BLaER1 treated with 17β-estradiol and CSF1 and Interleukin-3, amounts not matched to agents 10 nM and 100 nM (cell line): ENCODE measurements around the gene AREL1.

Experiments used
- H3K27ac ChIP-seq, 11 experiments: shearing (Covaris generic); formaldehyde crosslinking; 2 replicates each; pipeline ENCODE4 v1.8.1; 2022
- H3K27me3 ChIP-seq, 11 experiments: shearing (Covaris generic); formaldehyde crosslinking; 2 replicates each; pipeline ENCODE4 v1.8.1; 2022
- H3K36me3 ChIP-seq, 11 experiments: shearing (Covaris generic); formaldehyde crosslinking; 2 replicates each; pipeline ENCODE4 v1.8.1; 2022
- H3K4me1 ChIP-seq, 10 experiments: shearing (Covaris generic); formaldehyde crosslinking; 2 replicates each; pipeline ENCODE4 v1.8.1; 2022
- H3K4me2 ChIP-seq, 11 experiments: shearing (Covaris generic); formaldehyde crosslinking; 2 replicates each; pipeline ENCODE4 v1.8.1; 2022
- H3K4me3 ChIP-seq, 10 experiments: shearing (Covaris generic); formaldehyde crosslinking; 2 replicates each; pipeline ENCODE4 v1.8.1; 2022
- H3K9ac ChIP-seq, 11 experiments: shearing (Covaris generic); formaldehyde crosslinking; 2 replicates each; pipeline ENCODE4 v1.8.1; 2022
- H3K9me3 ChIP-seq, 11 experiments: shearing (Covaris generic); formaldehyde crosslinking; replicated peaks in 1 of 11; 2 replicates each; pipeline ENCODE4 v1.8.1; 2022
- H4K20me1 ChIP-seq, 11 experiments: shearing (Covaris generic); formaldehyde crosslinking; 2 replicates each; pipeline ENCODE4 v1.8.1; 2022
- Cebpa-rat ChIP-seq, 11 experiments: shearing (Covaris generic); IDR thresholded peaks; 2 replicates each; pipeline ENCODE4 v1.8.1; 2022

Gene AREL1

DNA sequence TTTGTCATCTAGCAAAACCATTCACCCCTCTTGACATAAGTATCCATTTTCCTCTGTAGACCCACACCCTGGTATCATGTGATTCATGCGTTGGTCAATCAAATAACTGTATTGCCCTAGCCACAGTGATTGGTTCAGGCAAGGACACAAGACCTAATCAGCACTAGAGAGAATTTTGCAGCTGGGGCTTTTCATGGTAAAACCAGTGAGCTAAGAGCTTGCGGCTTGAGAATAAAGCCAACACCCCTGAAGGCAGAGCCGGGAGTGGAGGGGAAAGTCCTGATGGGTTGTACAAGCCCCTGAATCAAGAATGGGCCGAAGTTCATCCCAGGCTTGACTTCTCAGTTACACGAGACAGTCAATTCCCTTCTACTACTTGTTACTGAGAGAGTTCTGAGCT lies 67.6 kb downstream of the AREL1 start:
- H3K9me3 ChIP-seq, result no peaks in the 10 kb centered on the region
- H3K27me3 ChIP-seq, result no peaks in the 10 kb centered on the region
- peaks cover 0 to 4% (median 0%) of the 10 kb centered on the region in 11 experiments; a peak in 2 of 22 replicates for H4K20me1 ChIP-seq
- H3K9ac ChIP-seq, result no peak overlapping the region
- H3K4me3 ChIP-seq, result no peak overlapping the region
- no peak overlapping the region for H3K27ac ChIP-seq
- TF ChIP-seq Cebpa-rat (IDR thresholded peaks at IDR 0.05), result no peak
- H3K4me1 ChIP-seq, result peaks cover 19 to 30% (median 21%) of the 10 kb centered on the region in 10 experiments
- no peaks in the 10 kb centered on the region for H3K36me3 ChIP-seq
- H3K4me2 ChIP-seq, result peak overlapping the region in 1 of 11 experiments; percentile 10; a peak in 1 of 22 replicates

DNA sequence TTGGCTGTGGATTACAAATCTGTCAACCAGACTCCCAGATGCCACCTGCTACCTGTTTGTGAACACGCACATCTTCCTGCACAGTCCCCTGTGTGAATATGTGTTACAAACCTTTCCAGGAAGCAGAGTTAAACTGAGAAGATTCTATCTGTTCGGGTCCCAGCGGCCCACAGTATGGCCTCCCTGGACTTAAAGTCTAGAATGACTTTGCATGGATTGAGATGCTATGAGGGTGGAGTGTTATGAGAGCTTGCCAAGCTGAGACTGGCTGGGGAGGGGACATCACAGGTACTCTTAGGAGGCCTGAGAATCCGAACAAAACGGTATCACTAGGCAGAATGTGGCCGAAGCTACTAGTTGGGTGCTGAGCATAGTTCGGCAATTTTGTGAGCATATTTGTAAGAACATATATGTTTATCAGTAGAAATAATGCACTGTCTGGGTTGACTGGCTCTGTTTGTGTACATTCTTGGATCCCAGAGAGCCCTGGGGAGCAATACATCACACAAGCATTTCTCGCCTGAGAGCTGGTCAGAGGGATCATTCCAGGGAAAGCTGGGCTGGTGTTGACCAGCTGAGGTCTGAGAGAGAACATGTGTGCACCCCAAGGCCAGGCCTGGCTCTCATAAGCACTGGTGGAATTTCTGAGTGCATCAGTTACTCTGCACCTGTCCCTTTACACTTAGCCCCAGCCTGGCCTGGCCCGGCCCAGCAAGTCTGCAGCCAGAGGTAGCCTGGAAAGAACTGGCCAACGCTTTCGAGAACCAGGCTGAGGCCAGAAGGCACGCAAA lies 71.1 kb downstream of the AREL1 start:
- Histone ChIP-seq H3K4me1 (peaks cover 0 to 8% (median 0%) of the 10 kb centered on the region in 10 experiments; a peak in 4 of 20 replicates), H3K4me2 (no peak overlapping the region), H3K4me3 (no peak overlapping the region), H3K9me3 (no peaks in the 10 kb centered on the region), H3K27ac (no peak overlapping the region), H3K9ac (no peak overlapping the region), H4K20me1 (0 out of 22 replicates have a peak, but pooled peaks cover 0 to 1% (median 0%) of the 10 kb centered on the region in 11 experiments), H3K36me3 (no peaks in the 10 kb centered on the region), H3K27me3 (no peaks in the 10 kb centered on the region)
- TF ChIP-seq Cebpa-rat (IDR thresholded peaks at IDR 0.05), result no peak

DNA sequence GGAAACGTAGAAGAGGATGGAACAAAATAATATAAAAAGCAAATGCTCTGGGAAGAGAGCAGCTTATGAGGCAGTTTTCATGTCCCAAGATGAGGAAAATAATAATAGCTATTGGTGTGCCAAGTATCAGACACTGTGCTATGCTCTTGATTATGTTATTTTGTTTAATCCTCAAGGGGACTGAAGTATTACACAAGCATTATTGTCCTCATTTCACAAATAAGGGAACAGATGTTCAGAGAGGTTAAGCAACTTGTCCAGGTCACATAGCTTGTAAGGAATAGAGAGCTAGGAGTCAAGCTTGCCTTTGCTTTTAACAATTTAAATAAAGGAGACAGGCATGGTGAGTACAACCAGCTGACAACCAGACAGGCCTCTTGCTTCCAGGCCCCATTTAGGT lies 73.9 kb downstream of the AREL1 start:
- H4K20me1 ChIP-seq, result 0 out of 22 replicates have a peak, but pooled peaks cover 0 to 6% (median 0%) of the 10 kb centered on the region in 11 experiments
- TF ChIP-seq Cebpa-rat (IDR thresholded peaks at IDR 0.05), result no peak
- H3K27ac ChIP-seq, result peak overlapping the region in 2 of 11 experiments; percentile 18 to 22; a peak in 2 of 22 replicates
- H3K4me3 ChIP-seq, result no peak overlapping the region
- no peak overlapping the region for H3K9ac ChIP-seq
- H3K9me3 ChIP-seq, result no peaks in the 10 kb centered on the region
- peak overlapping the region in 1 of 11 experiments; percentile 23; a peak in 2 of 22 replicates for H3K4me2 ChIP-seq
- no peaks in the 10 kb centered on the region for H3K27me3 ChIP-seq
- H3K36me3 ChIP-seq, result no peaks in the 10 kb centered on the region
- H3K4me1 ChIP-seq, result peaks cover 0 to 7% (median 1%) of the 10 kb centered on the region in 10 experiments; a peak in 6 of 20 replicates

DNA sequence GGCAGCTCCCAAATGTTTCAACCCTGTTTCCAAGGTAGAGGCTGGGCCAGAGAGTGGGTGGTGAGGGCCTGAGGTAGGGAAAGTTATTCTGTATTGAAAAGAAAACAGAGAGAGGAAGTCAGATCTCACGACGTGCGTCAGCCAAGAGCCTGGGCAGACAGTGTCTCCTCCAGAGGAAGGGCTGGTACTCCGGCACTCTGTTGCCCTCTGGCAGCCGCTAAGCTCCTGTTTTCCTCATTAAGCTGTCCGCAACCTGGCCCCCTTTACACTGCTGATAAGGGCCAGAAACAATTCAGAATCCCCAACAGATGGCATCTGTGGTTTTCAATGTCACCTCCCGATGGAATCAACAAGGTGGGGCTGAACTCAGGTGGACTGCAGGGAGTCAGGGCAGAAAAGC lies 74.8 kb downstream of the AREL1 start:
- no peak for TF ChIP-seq Cebpa-rat (IDR thresholded peaks at IDR 0.05)
- H3K36me3 ChIP-seq, result no peaks in the 10 kb centered on the region
- no peak overlapping the region for H3K9ac ChIP-seq
- no peaks in the 10 kb centered on the region for H3K9me3 ChIP-seq
- H3K4me3 ChIP-seq, result no peak overlapping the region
- no peak overlapping the region for H3K4me2 ChIP-seq
- H3K4me1 ChIP-seq, result peaks cover 0 to 7% (median 1%) of the 10 kb centered on the region in 10 experiments; a peak in 6 of 20 replicates
- H4K20me1 ChIP-seq, result 0 out of 22 replicates have a peak, but pooled peaks cover 0 to 6% (median 0%) of the 10 kb centered on the region in 11 experiments
- no peak overlapping the region for H3K27ac ChIP-seq
- no peaks in the 10 kb centered on the region for H3K27me3 ChIP-seq

DNA sequence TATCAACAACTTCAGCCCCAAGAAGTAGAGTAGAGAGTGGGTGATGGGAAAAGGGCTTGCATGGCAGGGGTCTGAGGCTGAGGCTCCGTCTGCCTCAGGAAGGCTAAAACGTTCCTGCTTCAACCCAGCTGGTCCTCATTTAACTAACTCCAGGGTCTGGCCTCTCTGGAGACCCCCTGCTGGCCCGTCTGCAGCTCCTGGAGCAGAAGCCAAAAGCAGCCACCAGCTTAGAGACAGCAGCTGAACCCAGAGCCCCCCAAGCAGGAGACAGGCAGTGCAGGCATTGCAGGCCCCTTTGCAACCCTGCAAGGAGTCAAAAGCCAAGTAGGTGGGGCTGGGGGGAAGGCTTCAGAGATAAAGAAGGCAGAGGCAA lies 75.7 kb downstream of the AREL1 start:
- Histone ChIP-seq H3K4me1 (peaks cover 0 to 7% (median 1%) of the 10 kb centered on the region in 10 experiments; a peak in 6 of 20 replicates), H3K36me3 (no peaks in the 10 kb centered on the region), H3K27ac (no peak overlapping the region), H3K27me3 (no peaks in the 10 kb centered on the region), H3K4me3 (no peak overlapping the region), H3K9ac (no peak overlapping the region), H3K4me2 (no peak overlapping the region), H3K9me3 (no peaks in the 10 kb centered on the region), H4K20me1 (0 out of 22 replicates have a peak, but pooled peaks cover 0 to 6% (median 0%) of the 10 kb centered on the region in 11 experiments)
- TF ChIP-seq Cebpa-rat (IDR thresholded peaks at IDR 0.05), result no peak

- H3K4me3 ChIP-seq, result no peak overlapping the region
- peaks cover 0 to 7% (median 1%) of the 10 kb centered on the region in 10 experiments; a peak in 6 of 20 replicates for H3K4me1 ChIP-seq
- H3K9me3 ChIP-seq, result no peaks in the 10 kb centered on the region
- no peak overlapping the region for H3K4me2 ChIP-seq
- no peaks in the 10 kb centered on the region for H3K36me3 ChIP-seq
- no peak for TF ChIP-seq Cebpa-rat (IDR thresholded peaks at IDR 0.05)
- no peak overlapping the region for H3K9ac ChIP-seq
- peaks cover 0 to 9% (median 0%) of the 10 kb centered on the region in 11 experiments; a peak in 1 of 22 replicates for H4K20me1 ChIP-seq
- H3K27ac ChIP-seq, result no peak overlapping the region
- H3K27me3 ChIP-seq, result no peaks in the 10 kb centered on the region
Observed at GRCh38 chr14:74636424-74637177, 76.3 kb downstream of the AREL1 start.

DNA sequence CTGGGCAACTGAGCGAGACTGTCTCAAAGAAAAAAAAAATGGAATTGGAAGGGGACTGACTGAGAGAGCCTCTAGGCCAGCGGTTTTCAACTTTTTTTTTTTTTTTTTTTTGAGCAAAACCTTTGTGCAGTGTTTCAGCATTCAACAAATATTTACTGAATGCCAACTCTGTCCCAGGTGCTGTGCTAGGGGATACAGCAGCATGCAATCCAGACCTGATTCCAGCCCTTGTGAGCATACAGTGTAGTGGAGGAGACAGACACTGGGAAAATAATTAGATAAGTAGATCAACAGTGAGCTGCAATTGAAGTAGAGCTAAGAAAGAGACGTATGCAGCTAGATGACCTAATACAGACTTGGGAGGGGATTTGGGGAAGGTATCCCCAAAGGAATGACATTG lies 77.0 kb downstream of the AREL1 start:
- Histone ChIP-seq H3K4me3 (no peak overlapping the region), H3K27ac (no peak overlapping the region), H4K20me1 (peaks cover 0 to 12% (median 0%) of the 10 kb centered on the region in 11 experiments; a peak in 1 of 22 replicates), H3K4me2 (no peak overlapping the region), H3K36me3 (no peaks in the 10 kb centered on the region), H3K9ac (no peak overlapping the region), H3K4me1 (peaks cover 0 to 7% (median 1%) of the 10 kb centered on the region in 10 experiments; a peak in 6 of 20 replicates), H3K9me3 (no peaks in the 10 kb centered on the region), H3K27me3 (no peaks in the 10 kb centered on the region)
- no peak for TF ChIP-seq Cebpa-rat (IDR thresholded peaks at IDR 0.05)

DNA sequence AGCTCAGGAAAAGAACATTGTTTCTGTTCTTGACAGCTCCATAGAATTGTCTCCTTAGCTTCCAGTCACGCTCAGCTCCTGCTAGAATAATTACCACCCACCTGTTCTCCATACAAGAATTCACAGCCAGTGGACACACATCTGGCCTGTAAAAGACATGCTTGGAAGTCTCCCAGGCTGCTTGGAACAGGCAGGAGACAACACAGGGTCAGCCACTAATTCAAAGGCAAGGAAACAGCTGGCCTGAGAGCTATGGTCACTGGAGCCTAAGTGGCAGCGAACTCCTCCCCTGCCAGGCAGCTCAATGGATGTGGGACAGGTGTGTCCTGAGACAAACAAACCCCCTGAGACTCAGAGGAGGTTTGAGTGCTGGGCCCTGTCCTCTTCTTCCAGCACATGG lies 77.9 kb downstream of the AREL1 start:
- Histone ChIP-seq H3K27ac (no peak overlapping the region), H3K9ac (no peak overlapping the region), H3K9me3 (no peaks in the 10 kb centered on the region), H4K20me1 (peaks cover 0 to 12% (median 0%) of the 10 kb centered on the region in 11 experiments; a peak in 1 of 22 replicates), H3K4me3 (no peak overlapping the region), H3K4me2 (peak overlapping the region in 4 of 11 experiments; percentile 3 to 25 (median 16); a peak in 3 of 22 replicates), H3K27me3 (no peaks in the 10 kb centered on the region), H3K36me3 (no peaks in the 10 kb centered on the region), H3K4me1 (peaks cover 0 to 7% (median 1%) of the 10 kb centered on the region in 10 experiments; a peak in 6 of 20 replicates)
- TF ChIP-seq Cebpa-rat (IDR thresholded peaks at IDR 0.05), result no peak

- Histone ChIP-seq H3K9ac (no peak overlapping the region), H3K27me3 (no peaks in the 10 kb centered on the region), H3K4me1 (peaks cover 0 to 7% (median 1%) of the 10 kb centered on the region in 10 experiments; a peak in 6 of 20 replicates), H4K20me1 (peaks cover 0 to 12% (median 0%) of the 10 kb centered on the region in 11 experiments; a peak in 1 of 22 replicates), H3K4me3 (no peak overlapping the region), H3K27ac (no peak overlapping the region), H3K36me3 (no peaks in the 10 kb centered on the region), H3K4me2 (no peak overlapping the region), H3K9me3 (no peaks in the 10 kb centered on the region)
- TF ChIP-seq Cebpa-rat (IDR thresholded peaks at IDR 0.05), result no peak
Observed at GRCh38 chr14:74634481-74634880, 78.4 kb downstream of the AREL1 start.
